Fibroblast of the aortic adventitia (primary cell): Measurements from ENCODE around the gene CAPS. TPM values are rescaled to one million over a fixed set of nuclear protein-coding genes. Genes with fewer than 3 reads are reported as not detected.
"Not testable (repeated sequence)": the region's sequence is repeated elsewhere in the genome, so short reads cannot be mapped to it uniquely, and the experiment has no call there.

Experiments
- DNase-seq: peaks from one replicate; pipeline ENCODE4 v3.0.0-alpha.2; 2010; ENCODE audit warnings: low read depth
- H3K4me3 ChIP-seq: 2 replicates; pipeline ENCODE4 v1.5.1; 2011; ENCODE audit warnings: low read depth, mild to moderate bottlenecking, control low read depth, low read length, moderate library complexity
- total RNA-seq: library from RNA; depleted of rRNA; stranded (reverse); fragments of >200 nt; gene quantifications from 2 replicates; pipeline ENCODE4 v1.2.3, GENCODE V29; 2012; ENCODE audit warnings: low replicate concordance
- TF ChIP-seq, protein P1 (sequence below): IDR thresholded peaks from 2 replicates; pipeline ENCODE4 v1.5.1; 2011; ENCODE audit warnings: mild to moderate bottlenecking, low read length, control low read depth, inconsistent platforms; ENCODE audit not compliant: insufficient read depth

The CAPS gene
- total RNA-seq, 1 donor = 3.5 TPM

DNA sequence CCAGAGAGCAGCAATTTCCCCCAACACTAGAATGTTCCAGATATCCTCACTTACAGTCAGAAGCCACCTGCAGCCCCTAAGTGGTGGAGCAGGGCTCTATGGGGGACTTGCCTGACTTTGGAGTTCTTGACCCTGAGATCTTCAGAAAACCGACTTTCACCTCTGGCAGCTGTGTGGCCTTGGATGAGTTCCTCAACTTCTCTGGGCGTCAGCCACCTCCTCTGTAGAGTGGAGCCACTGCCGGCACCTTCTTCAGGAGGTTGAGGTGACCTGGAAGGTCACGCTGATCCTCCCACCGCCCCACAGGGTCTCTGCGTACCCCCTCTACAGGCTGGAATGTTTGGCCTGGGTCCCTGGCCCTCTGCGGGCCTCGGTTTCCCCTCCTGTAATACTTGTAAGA, 36.6 kb upstream of the CAPS start:
- DNase-seq = no peak
- TF ChIP-seq, protein P1, sequence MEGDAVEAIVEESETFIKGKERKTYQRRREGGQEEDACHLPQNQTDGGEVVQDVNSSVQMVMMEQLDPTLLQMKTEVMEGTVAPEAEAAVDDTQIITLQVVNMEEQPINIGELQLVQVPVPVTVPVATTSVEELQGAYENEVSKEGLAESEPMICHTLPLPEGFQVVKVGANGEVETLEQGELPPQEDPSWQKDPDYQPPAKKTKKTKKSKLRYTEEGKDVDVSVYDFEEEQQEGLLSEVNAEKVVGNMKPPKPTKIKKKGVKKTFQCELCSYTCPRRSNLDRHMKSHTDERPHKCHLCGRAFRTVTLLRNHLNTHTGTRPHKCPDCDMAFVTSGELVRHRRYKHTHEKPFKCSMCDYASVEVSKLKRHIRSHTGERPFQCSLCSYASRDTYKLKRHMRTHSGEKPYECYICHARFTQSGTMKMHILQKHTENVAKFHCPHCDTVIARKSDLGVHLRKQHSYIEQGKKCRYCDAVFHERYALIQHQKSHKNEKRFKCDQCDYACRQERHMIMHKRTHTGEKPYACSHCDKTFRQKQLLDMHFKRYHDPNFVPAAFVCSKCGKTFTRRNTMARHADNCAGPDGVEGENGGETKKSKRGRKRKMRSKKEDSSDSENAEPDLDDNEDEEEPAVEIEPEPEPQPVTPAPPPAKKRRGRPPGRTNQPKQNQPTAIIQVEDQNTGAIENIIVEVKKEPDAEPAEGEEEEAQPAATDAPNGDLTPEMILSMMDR = no peak
- H3K4me3 ChIP-seq = no peak overlapping the region

DNA sequence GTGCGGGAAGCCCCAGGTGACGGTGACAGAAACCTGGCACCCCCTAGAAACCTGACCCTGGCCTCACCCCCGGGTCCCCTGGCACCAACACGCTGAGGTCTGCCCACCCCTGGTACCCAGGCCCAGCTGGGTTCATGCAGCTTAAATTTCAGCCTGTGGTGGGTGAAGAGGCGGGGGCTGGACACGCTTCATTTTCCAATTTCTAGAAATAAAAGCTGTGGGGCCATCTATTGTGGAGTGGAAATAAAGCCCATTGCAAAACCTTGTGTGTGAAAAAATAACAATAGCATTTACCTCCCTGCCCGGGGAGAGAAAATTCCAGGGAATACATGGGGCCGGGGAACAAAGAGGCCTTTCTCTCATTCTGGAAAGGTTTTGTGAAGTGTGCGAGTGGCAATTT, 36.2 kb upstream of the CAPS start:
- TF ChIP-seq, protein P1 = no peak
- no peak for DNase-seq
- no peak overlapping the region for H3K4me3 ChIP-seq

DNA sequence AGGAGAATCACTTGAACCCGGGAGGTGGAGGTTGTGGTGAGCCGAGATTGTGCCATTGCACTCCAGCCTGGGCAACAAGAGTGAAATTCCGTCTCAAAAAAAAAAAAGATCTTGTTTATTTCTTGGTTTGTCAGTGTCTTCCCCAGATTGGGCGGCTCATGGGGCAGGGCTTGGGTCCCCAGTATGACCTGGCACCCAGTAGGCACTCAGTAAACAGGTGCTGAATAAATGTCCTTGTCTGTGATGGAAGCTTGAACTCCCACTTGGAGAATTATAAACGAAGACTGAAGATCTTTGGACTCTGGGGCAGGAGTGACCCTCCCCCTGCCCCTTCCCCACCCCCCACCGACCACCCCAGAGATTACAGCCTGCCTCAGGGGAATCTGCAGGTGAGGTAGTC, 33.9 kb upstream of the CAPS start:
- no peak for DNase-seq
- H3K4me3 ChIP-seq = no peak overlapping the region
- TF ChIP-seq, protein P1 = no peak

DNA sequence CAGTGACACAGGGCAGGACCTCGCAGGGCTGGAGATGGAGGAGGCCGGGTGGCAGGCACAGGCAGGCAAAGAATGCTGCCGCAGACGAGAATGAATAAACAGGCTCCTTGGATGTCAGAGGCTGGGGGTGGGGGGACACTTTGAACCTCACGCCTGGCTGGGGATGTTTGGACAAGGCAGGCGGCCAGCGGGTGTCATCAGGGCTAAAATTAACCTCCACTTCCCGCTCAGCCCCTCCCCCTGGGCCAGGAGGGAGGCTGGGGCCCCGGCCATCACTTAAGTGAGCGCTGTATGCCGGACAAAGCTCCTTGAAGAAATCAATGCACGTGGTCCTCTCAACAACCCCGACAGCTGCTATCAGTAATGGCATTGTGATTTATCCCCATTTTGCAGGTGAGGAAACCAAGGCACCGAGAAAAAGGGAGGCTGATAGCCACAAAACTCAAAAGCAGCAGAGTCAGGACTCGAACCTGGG, 33.4 kb upstream of the CAPS start:
- H3K4me3 ChIP-seq = no peak overlapping the region
- peak; percentile 80 for DNase-seq
- TF ChIP-seq, protein P1 = no peak

DNA sequence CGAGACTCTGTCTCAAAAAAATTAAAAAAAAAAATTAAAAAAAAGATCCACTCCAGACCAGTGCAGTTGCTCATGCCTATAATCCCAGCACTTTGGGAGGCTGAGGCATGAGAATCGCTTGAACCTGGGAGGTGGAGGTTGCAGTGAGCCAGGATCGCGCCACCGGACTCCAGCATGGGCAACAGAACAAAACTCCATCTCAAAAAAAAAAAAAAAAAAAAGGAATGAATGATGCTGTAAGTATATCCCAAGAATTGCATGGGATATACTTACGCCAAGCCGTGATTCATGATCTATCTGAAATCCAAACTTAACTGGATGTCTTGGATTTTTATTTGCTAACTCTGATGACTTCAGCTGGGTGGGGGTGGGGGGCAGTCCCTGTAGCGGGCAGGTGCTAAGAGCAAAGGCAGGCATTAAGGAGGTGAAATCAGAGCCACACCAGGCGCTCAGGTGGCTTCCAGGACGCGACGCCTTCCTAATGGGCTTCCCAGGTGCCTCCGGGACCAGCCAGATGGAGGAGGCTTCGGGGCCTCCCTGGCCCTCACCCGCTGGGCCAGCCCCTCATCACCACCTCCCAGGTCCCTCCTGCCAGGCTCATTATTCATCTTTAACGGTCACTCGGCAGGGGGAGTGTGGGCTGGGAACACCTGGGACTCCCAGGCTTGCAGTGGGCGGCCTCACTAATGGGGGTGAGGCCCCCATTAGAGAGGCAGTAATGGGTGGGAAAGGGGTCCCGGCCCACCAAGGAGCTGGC, 32.3 kb upstream of the CAPS start:
- no peak for DNase-seq
- TF ChIP-seq, protein P1 = no peak
- no peak overlapping the region for H3K4me3 ChIP-seq

DNA sequence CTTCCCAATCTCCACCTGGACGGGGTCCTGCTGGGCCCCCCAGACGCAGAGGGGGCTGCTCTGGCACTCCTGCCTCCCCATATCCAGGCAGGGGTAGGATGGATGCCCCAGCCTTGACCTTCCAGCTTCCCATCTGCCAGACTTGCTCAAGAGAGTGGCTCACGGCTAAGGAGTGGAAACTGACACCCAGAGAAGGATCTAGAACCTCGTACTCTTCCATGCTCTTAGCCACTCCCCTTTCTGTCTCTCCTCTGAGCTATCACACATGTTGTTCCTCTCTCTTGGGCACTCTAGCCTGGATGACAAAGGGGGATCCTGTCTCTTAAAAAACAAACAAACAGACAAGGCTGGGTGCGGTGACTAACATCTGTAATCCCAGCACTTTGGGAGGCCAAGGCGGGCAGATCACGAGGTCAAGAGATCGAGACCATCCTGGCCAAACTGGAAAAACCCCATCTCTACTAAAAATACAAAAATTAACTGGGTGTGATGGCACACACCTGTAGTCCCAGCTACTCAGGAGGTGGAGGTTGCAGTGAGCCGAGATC, 31.6 kb upstream of the CAPS start:
- DNase-seq = no peak
- H3K4me3 ChIP-seq = no peak overlapping the region
- TF ChIP-seq, protein P1 = no peak

DNA sequence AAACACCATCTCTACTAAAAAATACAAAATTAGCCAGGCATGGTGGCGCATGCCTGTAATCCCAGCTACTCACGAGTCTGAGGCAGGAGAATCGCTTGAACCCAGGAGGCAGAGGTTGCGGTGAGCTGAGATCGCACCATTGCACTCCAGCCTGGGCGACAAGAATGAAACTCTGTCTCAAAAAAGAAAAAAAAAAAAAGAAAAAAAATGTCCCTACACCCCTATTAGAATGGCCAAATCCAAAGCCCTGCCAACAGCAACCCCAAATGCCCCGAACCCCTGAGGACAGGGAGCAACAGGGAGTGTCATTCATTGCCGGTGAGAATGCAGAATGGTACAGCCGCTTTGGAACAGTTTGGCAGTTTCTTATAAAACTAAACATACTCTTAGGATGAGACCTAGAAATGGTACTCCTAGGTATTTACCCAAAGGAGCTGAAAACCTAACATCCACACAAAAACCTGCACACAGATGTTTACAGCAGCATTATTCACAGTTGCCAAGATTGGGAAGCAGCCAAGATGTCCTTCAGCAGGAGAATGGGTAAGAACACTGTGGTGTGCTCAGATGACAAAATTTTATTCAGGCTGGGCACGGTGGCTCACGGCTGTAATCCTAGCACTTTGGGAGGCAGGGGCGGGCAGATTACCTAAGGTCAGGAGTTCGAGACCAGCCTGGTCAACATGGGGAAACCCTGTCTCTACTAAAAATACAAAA, 30.7 kb upstream of the CAPS start:
- peak; percentile 25 for DNase-seq
- not testable (repeated sequence) for H3K4me3 ChIP-seq

DNA sequence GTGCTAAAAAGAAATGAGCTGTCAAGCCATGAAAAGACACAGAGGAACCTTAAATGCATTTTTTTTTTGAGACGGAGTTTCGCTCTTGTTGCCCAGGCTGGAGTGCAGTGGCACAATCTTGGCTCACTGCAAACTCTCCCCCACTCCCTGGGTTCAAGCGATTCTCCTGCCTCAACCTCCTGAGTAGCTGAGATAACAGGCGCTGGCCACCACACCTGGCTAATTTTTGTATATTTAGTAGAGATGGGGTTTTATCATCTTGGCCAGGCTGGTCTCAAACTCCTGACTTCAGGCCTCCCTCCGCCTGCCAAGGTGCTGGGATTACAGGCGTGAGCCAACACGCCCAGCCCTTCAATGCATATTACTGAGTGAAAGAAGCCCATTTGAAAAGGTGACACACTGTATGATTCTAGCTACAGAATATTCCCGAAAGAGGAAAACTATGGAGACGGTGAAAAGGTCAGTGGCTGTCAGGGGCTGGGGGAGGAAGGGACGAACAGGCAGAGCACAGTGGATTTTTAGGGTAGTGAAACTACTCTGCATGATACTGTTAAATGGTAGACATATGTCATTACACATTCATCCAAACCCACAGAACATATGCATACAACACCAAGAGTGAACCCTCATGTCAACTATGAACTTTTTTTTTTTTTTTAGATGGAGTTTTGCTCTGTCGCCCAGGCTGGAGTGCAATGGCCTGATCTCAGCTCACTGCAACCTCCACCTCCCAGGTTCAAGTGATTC, 29.8 kb upstream of the CAPS start:
- not testable (repeated sequence) for H3K4me3 ChIP-seq, DNase-seq
